Fibroblast of lung (primary cell): ENCODE measurements around the gene GARIN1A. TPM values are rescaled to one million over a fixed set of nuclear protein-coding genes. Genes with fewer than 3 reads are reported as not detected.
"Not testable (repeated sequence)": the region's sequence is repeated elsewhere in the genome, so short reads cannot be mapped to it uniquely, and the experiment has no call there.

Experiments used
- DNase-seq, 2 donors: peaks; one replicate each; pipeline versions ENCODE4 v3.0.0 to v3.0.0-alpha.2; 2010; ENCODE audit warnings: low read depth in 2 of 2
- H2AFZ ChIP-seq: 2 replicates; pipeline ENCODE4 v1.5.1; 2012; ENCODE audit warnings: low read length, control low read depth, inconsistent platforms
- H3K27ac ChIP-seq: 2 replicates; pipeline ENCODE4 v1.5.1; 2011; ENCODE audit warnings: low read length, control low read depth; ENCODE audit not compliant: insufficient read depth
- H3K27me3 ChIP-seq: 2 replicates; pipeline ENCODE4 v1.5.1; 2011; ENCODE audit warnings: mild to moderate bottlenecking, low read length; ENCODE audit not compliant: control insufficient read depth, insufficient read depth
- H3K36me3 ChIP-seq: 2 replicates; pipeline ENCODE4 v1.5.1; 2011; ENCODE audit warnings: low read length; ENCODE audit not compliant: control insufficient read depth, insufficient read depth
- H3K4me1 ChIP-seq: 2 replicates; pipeline ENCODE4 v1.5.1; 2011; ENCODE audit warnings: low read length; ENCODE audit not compliant: control insufficient read depth, insufficient read depth; ENCODE audit errors: extremely low read depth
- H3K4me2 ChIP-seq: 2 replicates; pipeline ENCODE4 v1.5.1; 2011; ENCODE audit warnings: low read length, control low read depth; ENCODE audit not compliant: insufficient read depth; ENCODE audit errors: extremely low read depth
- H3K4me3 ChIP-seq, 4 experiments: fragments of 200-600 bp in 1 of 4; sonication (generic) in 1 of 4; replicated peaks in 1 of 4; 2 replicates each; pipeline ENCODE4 v1.5.1; 2011 to 2016; ENCODE audit warnings: low read length in 4 of 4, low read depth in 3 of 4, mild to moderate bottlenecking in 3 of 4, control low read depth in 2 of 4, inconsistent platforms in 1 of 4, mixed read lengths in 1 of 4; ENCODE audit not compliant: insufficient read depth in 1 of 4; ENCODE audit errors: control extremely low read depth in 1 of 4
- H3K79me2 ChIP-seq: 2 replicates; pipeline ENCODE4 v1.5.1; 2012; ENCODE audit warnings: mild to moderate bottlenecking, low read length, inconsistent platforms; ENCODE audit not compliant: control insufficient read depth, insufficient read depth
- H3K9ac ChIP-seq: 2 replicates; pipeline ENCODE4 v1.5.1; 2011; ENCODE audit warnings: mild to moderate bottlenecking, low read length, control low read depth; ENCODE audit not compliant: insufficient read depth
- H3K9me3 ChIP-seq: 2 replicates; pipeline ENCODE4 v1.5.1; 2012; ENCODE audit warnings: low read depth, low read length; ENCODE audit not compliant: control insufficient read depth, insufficient read depth
- H4K20me1 ChIP-seq: 2 replicates; pipeline ENCODE4 v1.5.1; 2011; ENCODE audit warnings: low read length; ENCODE audit not compliant: control insufficient read depth, insufficient read depth; ENCODE audit errors: extremely low read depth
- CTCF ChIP-seq, 2 donors: IDR thresholded peaks in 1 of 2; conservative IDR thresholded peaks in 1 of 2; 1 replicate in 1 of 2; 2 replicates in 1 of 2; pipeline ENCODE4 v1.5.1; 2011 to 2012; ENCODE audit warnings: low read length in 2 of 2, control low read depth in 1 of 2, inconsistent platforms in 1 of 2, low read depth in 1 of 2, mild to moderate bottlenecking in 1 of 2
- EZH2 ChIP-seq: IDR thresholded peaks from 2 replicates; pipeline ENCODE4 v1.5.1; 2012; ENCODE audit warnings: low read length, control low read depth, mild to moderate bottlenecking; ENCODE audit errors: missing control alignments
- polyA plus RNA-seq, 2 donors: library from polyadenylated mRNA; depleted of rRNA in 1 of 2; stranded (reverse) in 1 of 2; unstranded in 1 of 2; fragments of >200 nt; gene quantifications; 2 replicates each; pipeline ENCODE4 v1.2.1, GENCODE V29; 2011 to 2012; ENCODE audit warnings: missing spikeins in 1 of 2
- total RNA-seq: library from RNA; depleted of rRNA; stranded (reverse); fragments of >200 nt; gene quantifications from 2 replicates; pipeline ENCODE4 v1.2.1, GENCODE V29; 2014

Gene GARIN1A
- total and polyA plus RNA-seq, 2 donors (not counting 1 experiment from before 2014, with no cell fraction given): 0.52 to 1.5 TPM

GRCh38 chr7:128681794-128682537 is 9.9 kb downstream of the GARIN1A start:
- Histone ChIP-seq H3K79me2 (no peaks in the 10 kb centered on the region), H3K9ac (no peak overlapping the region), H3K4me2 (no peak overlapping the region), H2AFZ (no peak overlapping the region), H3K9me3 (no peaks in the 10 kb centered on the region), H3K27me3 (no peaks in the 10 kb centered on the region), H3K4me1 (no peaks in the 10 kb centered on the region), H3K36me3 (no peaks in the 10 kb centered on the region), H4K20me1 (no peaks in the 10 kb centered on the region), H3K4me3 (no peak overlapping the region), H3K27ac (no peak overlapping the region)
- TF ChIP-seq CTCF (conservative IDR thresholded peaks at IDR 0.05 in 1 of 2, IDR thresholded peaks at IDR 0.05 in 1 of 2; ENCODE audit: low read depth in 1 of 2, low read length in 2 of 2): no peak
- DNase-seq: no peak

- H3K4me3 ChIP-seq, H3K27ac ChIP-seq, H4K20me1 ChIP-seq, H3K9ac ChIP-seq, H3K27me3 ChIP-seq, H2AFZ ChIP-seq, H3K36me3 ChIP-seq, DNase-seq, H3K9me3 ChIP-seq, H3K4me2 ChIP-seq, H3K79me2 ChIP-seq, H3K4me1 ChIP-seq: not testable (repeated sequence)
Observed at GRCh38 chr7:128683270-128683669, 11.2 kb downstream of the GARIN1A start.

- not testable (repeated sequence) for H3K36me3 ChIP-seq, H3K9ac ChIP-seq, H3K9me3 ChIP-seq, DNase-seq, H3K4me1 ChIP-seq, H3K4me3 ChIP-seq, H3K79me2 ChIP-seq, H4K20me1 ChIP-seq, H3K27me3 ChIP-seq, H3K27ac ChIP-seq, H2AFZ ChIP-seq, H3K4me2 ChIP-seq
Observed at GRCh38 chr7:128683738-128684137, 11.6 kb downstream of the GARIN1A start.

- H2AFZ ChIP-seq: no peak overlapping the region
- no peaks in the 10 kb centered on the region for H3K9me3 ChIP-seq
- no peaks in the 10 kb centered on the region for H3K79me2 ChIP-seq
- DNase-seq: no peak
- TF ChIP-seq CTCF (conservative IDR thresholded peaks at IDR 0.05 in 1 of 2, IDR thresholded peaks at IDR 0.05 in 1 of 2; ENCODE audit: low read depth in 1 of 2, low read length in 2 of 2): no peak
- no peak for TF ChIP-seq EZH2
- no peaks in the 10 kb centered on the region for H4K20me1 ChIP-seq
- no peak overlapping the region for H3K4me3 ChIP-seq
- no peaks in the 10 kb centered on the region for H3K4me1 ChIP-seq
- H3K27ac ChIP-seq: no peak overlapping the region
- H3K27me3 ChIP-seq: no peaks in the 10 kb centered on the region
- no peaks in the 10 kb centered on the region for H3K36me3 ChIP-seq
- H3K9ac ChIP-seq: no peak overlapping the region
- no peak overlapping the region for H3K4me2 ChIP-seq
Observed at GRCh38 chr7:128687131-128687530, 15.0 kb downstream of the GARIN1A start.
